GM19193 (cell line): Measurements from ENCODE around the gene REXO1.

Source experiments
- POLR2A ChIP-seq: IDR thresholded peaks from 4 replicates; pipeline ENCODE4 v1.6.1; 2011; ENCODE audit not compliant: insufficient read depth, insufficient read length; ENCODE audit errors: extremely low read depth

The REXO1 gene

GRCh38 chr19:1816530-1817298 is 31.6 kb downstream of the REXO1 start:
- TF ChIP-seq POLR2A, result no peak

- no peak for TF ChIP-seq POLR2A
Observed at GRCh38 chr19:1815605-1816529, 32.4 kb downstream of the REXO1 start.

GRCh38 chr19:1814833-1815604 is 33.3 kb downstream of the REXO1 start:
- peak; percentile 10 for TF ChIP-seq POLR2A

GRCh38 chr19:1814391-1814790 is 33.9 kb downstream of the REXO1 start:
- TF ChIP-seq POLR2A, result peak; percentile 13

- TF ChIP-seq POLR2A, result no peak
Observed at GRCh38 chr19:1813192-1814182, 34.8 kb downstream of the REXO1 start.

- peak; percentile 50 for TF ChIP-seq POLR2A
Observed at GRCh38 chr19:1812426-1813191, 35.7 kb downstream of the REXO1 start.

GRCh38 chr19:1811942-1812425 is 36.3 kb downstream of the REXO1 start, which contains the start of gene ATP8B3:
ATP8B3 (minus strand) TSS chr19:1812276; CDS start chr19:1811736, 540 bp downstream.
- TF ChIP-seq POLR2A, result no peak

- TF ChIP-seq POLR2A, result no peak
Observed at GRCh38 chr19:1811472-1811894, 36.8 kb downstream of the REXO1 start.

- TF ChIP-seq POLR2A, result no peak
Observed at GRCh38 chr19:1810439-1811160, 37.7 kb downstream of the REXO1 start.

GRCh38 chr19:1809678-1810077 is 38.6 kb downstream of the REXO1 start:
- no peak for TF ChIP-seq POLR2A

GRCh38 chr19:1808395-1808731 is 39.9 kb downstream of the REXO1 start:
- TF ChIP-seq POLR2A, result no peak

GRCh38 chr19:1807695-1808394 is 40.4 kb downstream of the REXO1 start:
- no peak for TF ChIP-seq POLR2A
